IMR-90 (cell line): ENCODE results near the gene SMO. TPM values are rescaled to one million over a fixed set of nuclear protein-coding genes. Genes with fewer than 3 reads are reported as not detected.
"Not testable (repeated sequence)": the region's sequence is repeated elsewhere in the genome, so short reads cannot be mapped to it uniquely, and the experiment has no call there.

Experiments
- ATAC-seq: fragments of 200-7000 bp; cut with Tn5 transposase; 2 replicates; pipeline ENCODE4 v1.9.1; 2020; ENCODE audit warnings: low read depth, mild to moderate bottlenecking, moderate library complexity
- BruUV-seq: library from RNA; stranded (reverse); fragments of 400-500 nt; replicated peaks from 2 replicates; lab custom pipeline; 2021; lab: Mats Ljungman, UMichigan
- CTCF ChIA-PET: fragments of 300-600 bp; formaldehyde crosslinking; extraction: SDS; loops from one replicate; lab custom pipeline; 2021; ENCODE audit warnings: antibody characterized with exemption; lab: Yijun Ruan, JAX
- POLR2A ChIA-PET: fragments of 300-600 bp; sonication (Branson Sonifier 250); formaldehyde crosslinking; loops from one replicate; lab custom pipeline; 2022; ENCODE audit warnings: antibody characterized with exemption; ENCODE audit not compliant: unreplicated experiment; lab: Charles Lee
- DNase-seq: peaks from one replicate; pipeline ENCODE4 v3.0.0; 2013
- H2AFZ ChIP-seq: replicated peaks from 2 replicates; pipeline ENCODE3; 2013; ENCODE audit warnings: low read length, mild to moderate bottlenecking; ENCODE audit not compliant: poor library complexity
- H2AK5ac ChIP-seq: 2 replicates; pipeline ENCODE4 v1.6.1; 2013; ENCODE audit warnings: low read depth, low read length, inconsistent platforms
- H2AK9ac ChIP-seq: replicated peaks from 2 replicates; pipeline ENCODE3; 2013; ENCODE audit warnings: mild to moderate bottlenecking, low read depth, low read length, moderate library complexity; ENCODE audit not compliant: poor library complexity
- H2BK120ac ChIP-seq: 2 replicates; pipeline ENCODE4 v1.6.1; 2013; ENCODE audit warnings: low read depth, low read length, inconsistent platforms
- H2BK15ac ChIP-seq: 3 replicates; pipeline ENCODE4 v1.6.1; 2013; ENCODE audit warnings: low read depth, low read length, inconsistent platforms
- H2BK20ac ChIP-seq: 2 replicates; pipeline ENCODE4 v1.6.1; 2013; ENCODE audit warnings: low read depth, mild to moderate bottlenecking, inconsistent platforms, low read length, moderate library complexity
- H2BK5ac ChIP-seq: 2 replicates; pipeline ENCODE4 v1.6.1; 2013; ENCODE audit warnings: mild to moderate bottlenecking, low read depth, low read length, inconsistent platforms; ENCODE audit not compliant: poor library complexity, severe bottlenecking
- H3K14ac ChIP-seq: replicated peaks from 2 replicates; pipeline ENCODE4 v1.6.1; 2013; ENCODE audit warnings: low read depth, low read length, inconsistent platforms
- H3K18ac ChIP-seq: 2 replicates; pipeline ENCODE4 v1.6.1; 2013; ENCODE audit warnings: low read depth, low read length, control low read depth
- H3K23ac ChIP-seq: 2 replicates; pipeline ENCODE4 v1.6.1; 2013; ENCODE audit warnings: low read depth, low read length, inconsistent platforms
- H3K27ac ChIP-seq: 2 replicates; pipeline ENCODE4 v1.5.1; 2013; ENCODE audit warnings: mild to moderate bottlenecking, control low read depth, low read length; ENCODE audit not compliant: insufficient read depth
- H3K27me3 ChIP-seq: 2 replicates; pipeline ENCODE4 v1.6.1; 2013; ENCODE audit warnings: low read length; ENCODE audit not compliant: control insufficient read depth, insufficient read depth
- H3K36me3 ChIP-seq: 2 replicates; pipeline ENCODE4 v1.6.1; 2013; ENCODE audit warnings: low read length, mixed read lengths; ENCODE audit not compliant: control insufficient read depth, insufficient read depth
- H3K4ac ChIP-seq: 2 replicates; pipeline ENCODE4 v1.6.1; 2013; ENCODE audit warnings: low read depth, low read length, inconsistent platforms
- H3K4me1 ChIP-seq: 2 replicates; pipeline ENCODE4 v1.6.1; 2013; ENCODE audit warnings: low read length, mixed read lengths; ENCODE audit not compliant: control insufficient read depth, insufficient read depth
- H3K4me2 ChIP-seq: 2 replicates; pipeline ENCODE4 v1.6.1; 2013; ENCODE audit warnings: low read depth, mild to moderate bottlenecking, control low read depth, low read length, moderate library complexity
- H3K4me3 ChIP-seq: 2 replicates; pipeline ENCODE4 v1.5.1; 2013; ENCODE audit warnings: low read depth, mild to moderate bottlenecking, control low read depth, low read length, moderate library complexity; ENCODE audit not compliant: insufficient read depth
- H3K56ac ChIP-seq: 2 replicates; pipeline ENCODE4 v1.6.1; 2013; ENCODE audit warnings: low read length, inconsistent platforms; ENCODE audit not compliant: insufficient read depth; ENCODE audit errors: extremely low read depth
- H3K79me1 ChIP-seq, 2 experiments: 2 replicates each; pipeline ENCODE4 v1.6.1; 2013; ENCODE audit warnings: low read length in 2 of 2, inconsistent platforms in 1 of 2, low read depth in 1 of 2
- H3K9ac ChIP-seq: 2 replicates; pipeline ENCODE4 v1.6.1; 2013; ENCODE audit warnings: low read depth, low read length, control low read depth
- H3K9me1 ChIP-seq: 2 replicates; pipeline ENCODE4 v1.6.1; 2013; ENCODE audit warnings: low read length, inconsistent platforms; ENCODE audit not compliant: insufficient read depth
- H3K9me3 ChIP-seq: 2 replicates; pipeline ENCODE4 v1.6.1; 2013; ENCODE audit warnings: low read length; ENCODE audit not compliant: control insufficient read depth, insufficient read depth
- H4K20me1 ChIP-seq: 2 replicates; pipeline ENCODE4 v1.6.1; 2013; ENCODE audit warnings: low read length, inconsistent platforms; ENCODE audit not compliant: insufficient read depth
- H4K5ac ChIP-seq: 2 replicates; pipeline ENCODE4 v1.6.1; 2013; ENCODE audit warnings: mild to moderate bottlenecking, low read depth, low read length, control low read depth
- H4K8ac ChIP-seq, 2 experiments: 2 replicates each; pipeline ENCODE4 v1.6.1; 2013; ENCODE audit warnings: low read depth in 2 of 2, low read length in 2 of 2, control low read depth in 1 of 2, inconsistent platforms in 1 of 2
- H4K91ac ChIP-seq: 2 replicates; pipeline ENCODE4 v1.6.1; 2013; ENCODE audit warnings: low read depth, low read length, inconsistent platforms; ENCODE audit not compliant: insufficient read depth
- WGBS, 2 experiments: methylation state at CpG; one replicate each; pipeline versions ENCODE4 v1.1.5 to v1.1.7; 2013; ENCODE audit warnings: missing lambda C conversion rate in 2 of 2; ENCODE audit not compliant: insufficient read length in 1 of 2; ENCODE audit errors: extremely low coverage in 2 of 2; 5-methylcytosine and 5-hydroxymethylcytosine counted together
- dilution Hi-C: fragments of 300-500 bp; cut with HindIII; formaldehyde crosslinking; loops from one replicate; pipeline ENCODE4 v1.14.3; 2018; ENCODE audit warnings: low sequenced_read_pairs; ENCODE audit not compliant: unreplicated experiment
- in situ Hi-C: fragments of 300-500 bp; cut with MboI; formaldehyde crosslinking; loops from 3 replicates; pipeline ENCODE4 v1.14.3; 2019; ENCODE audit warnings: low sequenced_read_pairs, inconsistent platforms, mixed read lengths
- intact Hi-C: fragments of 100-400 bp; cut with micrococcal nuclease; formaldehyde crosslinking; loops from 2 replicates; pipeline ENCODE4 v1.10.0; 2022
- polyA plus RNA-seq, 3 experiments: library from polyadenylated mRNA; depleted of rRNA; stranded (reverse); fragments of >200 nt; gene quantifications; 2 replicates each; pipeline ENCODE4 v1.2.3, GENCODE V29; 2012; ENCODE audit warnings: low replicate concordance in 1 of 3
- total RNA-seq: library from RNA; depleted of rRNA; stranded (reverse); fragments of >200 nt; gene quantifications from 2 replicates; pipeline ENCODE4 v1.2.3, GENCODE V29; 2012

The SMO gene
- total and polyA plus RNA-seq, 2 of the 4 experiments (the other 2 are of a cell fraction), result 18.5 to 24.7 TPM

DNA sequence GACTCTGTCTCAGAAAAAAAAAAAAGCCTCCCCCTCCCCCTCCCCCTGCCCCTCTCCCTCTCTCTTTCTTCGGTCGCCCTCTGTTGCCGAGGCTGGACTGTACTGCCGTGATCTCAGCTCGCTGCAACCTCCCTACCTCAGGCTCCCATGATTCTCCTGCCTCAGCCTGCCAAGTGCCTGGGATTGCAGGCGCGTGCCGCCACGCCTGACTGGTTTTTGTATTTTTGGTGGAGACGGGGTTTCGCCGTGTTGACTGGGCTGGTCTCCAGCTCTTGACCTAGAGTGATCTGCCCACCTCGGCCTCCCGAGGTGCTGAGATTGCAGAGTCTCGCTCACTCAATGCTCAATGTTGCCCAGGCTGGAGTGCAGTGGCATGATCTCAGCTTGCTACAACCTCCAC is 27.3 kb downstream of the SMO start:
- H3K9ac ChIP-seq, POLR2A ChIA-PET, H3K9me1 ChIP-seq, H2AK9ac ChIP-seq, H4K5ac ChIP-seq, H3K27me3 ChIP-seq, DNase-seq, H4K8ac ChIP-seq, H3K18ac ChIP-seq, intact Hi-C loops, H4K91ac ChIP-seq, H3K14ac ChIP-seq, H2BK15ac ChIP-seq, BruUV-seq, H3K4me2 ChIP-seq, H3K56ac ChIP-seq, H3K4me3 ChIP-seq, H2AFZ ChIP-seq, H3K4ac ChIP-seq, H3K23ac ChIP-seq, H3K79me1 ChIP-seq, H3K27ac ChIP-seq, H2BK5ac ChIP-seq, H3K9me3 ChIP-seq, H4K20me1 ChIP-seq, H2BK20ac ChIP-seq, dilution Hi-C loops, CTCF ChIA-PET, H2AK5ac ChIP-seq, H3K4me1 ChIP-seq, ATAC-seq, H2BK120ac ChIP-seq: not testable (repeated sequence)
- H3K36me3 ChIP-seq, result peaks cover 22% of the 10 kb centered on the region; the same call in 1 of the 2 replicates
- in situ Hi-C loops, result loop anchor here (5.0 to 10.0 kb wide), 2 partner anchors 257 to 429 kb away; no protein-coding TSS in a partner anchor
- 100% methylated on average over 5 of the region's 15 CpGs; no CpG with 5 or more reads in 1 of the 2 experiments for WGBS, 2 experiments

DNA sequence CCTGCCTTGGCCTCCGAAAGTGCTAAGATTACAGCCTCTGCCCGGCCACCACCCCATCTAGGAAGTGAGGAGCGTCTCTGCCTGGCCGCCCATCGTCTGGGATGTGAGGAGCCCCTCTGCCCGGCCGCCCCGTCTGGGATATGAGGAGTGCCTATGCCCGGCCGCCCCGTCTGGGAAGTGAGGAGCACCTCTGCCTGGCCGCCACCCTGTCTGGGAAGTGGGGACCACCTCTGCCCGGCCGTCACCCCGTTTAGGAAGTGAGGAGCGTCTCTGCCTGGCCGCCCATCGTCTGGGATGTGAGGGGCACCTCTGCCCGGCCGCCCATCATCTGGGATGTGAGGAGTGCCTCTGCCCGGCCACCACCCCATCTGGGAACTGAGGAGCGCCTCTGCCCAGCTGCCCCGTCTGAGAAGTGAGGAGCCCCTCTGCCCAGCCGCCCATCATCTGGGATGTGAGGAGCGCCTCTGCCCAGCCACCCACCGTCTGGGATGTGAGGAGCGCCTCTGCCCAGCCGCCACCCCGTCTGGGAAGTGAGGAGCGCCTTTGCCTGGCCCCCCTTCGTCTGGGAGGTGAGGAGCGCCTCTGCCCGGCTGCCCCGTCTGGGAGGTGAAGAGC is 27.8 kb downstream of the SMO start:
- H2BK20ac ChIP-seq, H3K9ac ChIP-seq, H3K4me2 ChIP-seq, H3K27me3 ChIP-seq, H3K18ac ChIP-seq, H3K4me3 ChIP-seq, H4K8ac ChIP-seq, H3K4me1 ChIP-seq, H3K14ac ChIP-seq, H2BK15ac ChIP-seq, intact Hi-C loops, H3K4ac ChIP-seq, H3K23ac ChIP-seq, H3K27ac ChIP-seq, H3K79me1 ChIP-seq, H2BK120ac ChIP-seq, dilution Hi-C loops, H3K9me1 ChIP-seq, POLR2A ChIA-PET, H3K56ac ChIP-seq, DNase-seq, H2AK5ac ChIP-seq, H2AFZ ChIP-seq, H2BK5ac ChIP-seq, H4K91ac ChIP-seq, CTCF ChIA-PET, H4K20me1 ChIP-seq, H3K9me3 ChIP-seq, H4K5ac ChIP-seq, BruUV-seq, H2AK9ac ChIP-seq, ATAC-seq: not testable (repeated sequence)
- H3K36me3 ChIP-seq, result peaks cover 17% of the 10 kb centered on the region; the same call in 1 of the 2 replicates
- WGBS, 2 experiments, result 98% methylated on average over 10 of the region's 34 CpGs; no CpG with 5 or more reads in 1 of the 2 experiments
- in situ Hi-C loops, result loop anchor here (5.0 to 10.0 kb wide), 2 partner anchors 256 to 429 kb away; no protein-coding TSS in a partner anchor
